Measurements from ENCODE around the gene THRA.

Gene THRA

GRCh38 chr17:40041196-40041595 is 21.6 kb upstream of the THRA start:
- Mint-ChIP-seq H3K4me3 (no peak overlapping the region), H3K4me1 (ENCODE audit: low read depth) (no peaks in the 10 kb centered on the region), H3K27me3 (no peaks in the 10 kb centered on the region), H3K36me3 (no peaks in the 10 kb centered on the region), H3K27ac (peak overlapping the region; percentile 8), H3K9me3 (ENCODE audit: low read depth) (no peaks in the 10 kb centered on the region)

DNA sequence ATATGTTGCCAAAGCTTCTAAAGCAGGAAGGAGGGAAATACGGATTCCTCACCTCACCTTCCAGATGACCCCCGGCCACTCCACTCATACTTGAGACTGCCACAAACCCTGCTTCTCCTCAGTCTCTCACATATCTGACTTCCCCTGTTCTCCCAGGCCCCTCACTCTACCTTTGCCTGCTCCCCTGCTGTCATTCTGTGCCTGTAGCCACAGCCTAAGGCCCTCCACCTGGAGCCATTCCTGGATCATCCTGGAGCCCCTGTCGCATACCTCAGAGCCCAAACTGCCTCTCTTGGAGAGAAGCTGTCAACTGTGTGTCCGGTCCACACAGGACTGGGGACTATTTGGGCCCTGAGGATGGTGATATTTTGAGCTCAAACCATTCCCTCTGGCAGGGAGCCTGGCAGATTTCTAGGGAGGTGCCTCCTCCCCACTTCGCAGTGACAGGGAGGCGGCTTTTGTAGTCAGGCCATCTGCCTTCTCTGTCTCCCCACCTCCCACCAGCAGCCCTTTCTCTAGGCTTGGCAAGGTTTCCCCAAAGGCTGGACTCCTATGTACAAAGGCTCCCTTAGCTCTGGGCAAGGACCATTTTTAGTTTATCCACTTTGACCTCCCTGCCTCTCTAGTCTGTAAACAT is 6.3 kb upstream of the THRA start:
- peaks cover 15% of the 10 kb centered on the region for H3K4me1 Mint-ChIP-seq (ENCODE audit: low read depth)
- no peak overlapping the region for H3K4me3 Mint-ChIP-seq
- H3K27me3 Mint-ChIP-seq: no peaks in the 10 kb centered on the region
- no peak overlapping the region for H3K27ac Mint-ChIP-seq
- H3K9me3 Mint-ChIP-seq (ENCODE audit: low read depth): no peaks in the 10 kb centered on the region
- H3K36me3 Mint-ChIP-seq: peaks cover 2% of the 10 kb centered on the region

GRCh38 chr17:40058186-40058784 is 4.5 kb upstream of the THRA start:
- Mint-ChIP-seq H3K4me3 (no peak overlapping the region), H3K9me3 (ENCODE audit: low read depth) (no peaks in the 10 kb centered on the region), H3K4me1 (ENCODE audit: low read depth) (peaks cover 18% of the 10 kb centered on the region), H3K27ac (no peak overlapping the region), H3K27me3 (no peaks in the 10 kb centered on the region), H3K36me3 (peaks cover 2% of the 10 kb centered on the region)

DNA sequence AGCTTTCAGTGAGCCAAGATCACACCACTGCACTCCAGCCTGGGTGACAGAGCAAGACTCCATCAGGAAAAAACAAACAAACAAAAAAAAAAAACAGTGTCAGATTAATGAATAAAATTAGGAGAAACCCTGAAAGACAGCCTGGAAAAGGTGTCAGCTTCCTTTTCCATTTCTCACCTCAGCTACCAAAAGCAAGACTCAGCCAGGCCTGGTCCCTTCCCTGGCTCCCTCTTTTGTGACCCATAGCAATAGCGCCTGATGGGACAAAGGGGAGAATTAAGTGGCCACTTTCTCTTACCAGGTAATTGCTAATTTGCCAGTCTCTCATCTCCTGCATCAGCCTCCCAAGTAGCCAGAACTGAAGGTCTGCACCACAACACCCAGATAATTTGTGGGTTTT is 3.9 kb upstream of the THRA start:
- Mint-ChIP-seq H3K4me3 (no peak overlapping the region), H3K27ac (no peak overlapping the region), H3K36me3 (peaks cover 2% of the 10 kb centered on the region), H3K4me1 (ENCODE audit: low read depth) (peaks cover 21% of the 10 kb centered on the region), H3K9me3 (ENCODE audit: low read depth) (no peaks in the 10 kb centered on the region), H3K27me3 (no peaks in the 10 kb centered on the region)

DNA sequence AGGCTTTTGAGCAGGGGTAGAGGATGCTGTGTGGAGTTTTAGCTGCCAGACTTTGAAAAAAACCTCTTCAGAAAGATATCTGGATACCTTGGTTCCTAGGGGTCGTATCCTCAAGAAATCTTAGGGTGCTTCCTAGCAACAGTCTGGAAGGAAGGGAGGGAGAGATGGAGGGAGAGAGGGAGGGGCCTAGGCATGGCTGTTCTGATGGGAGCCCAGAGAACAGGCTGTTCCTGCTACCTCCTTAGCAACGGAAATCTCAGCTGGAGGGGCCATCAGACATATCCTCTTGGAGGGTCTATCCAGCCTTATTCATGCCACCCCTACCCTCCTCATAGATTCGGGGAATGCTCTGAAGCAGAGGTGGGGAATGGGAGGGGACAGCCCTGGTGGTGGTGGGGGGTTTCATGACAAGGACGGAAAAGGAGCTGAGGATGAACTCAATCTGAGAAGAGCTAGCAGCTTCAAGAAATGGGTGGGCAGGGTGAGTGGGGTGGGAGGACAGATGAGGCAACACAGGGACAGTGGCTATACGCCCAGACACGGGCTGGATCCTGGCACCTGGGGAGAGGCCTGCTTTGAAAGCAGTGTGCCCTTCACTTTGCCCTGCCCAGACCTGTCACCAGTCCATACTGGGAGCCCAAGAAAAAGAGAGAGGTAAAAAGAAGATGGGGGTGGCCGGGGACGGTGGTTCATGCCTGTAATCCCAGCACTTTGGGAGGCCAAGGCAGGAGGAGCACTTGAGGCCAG is 2.9 kb upstream of the THRA start:
- H3K4me3 Mint-ChIP-seq: no peak overlapping the region
- no peaks in the 10 kb centered on the region for H3K36me3 Mint-ChIP-seq
- peaks cover 23% of the 10 kb centered on the region for H3K4me1 Mint-ChIP-seq (ENCODE audit: low read depth)
- no peaks in the 10 kb centered on the region for H3K27me3 Mint-ChIP-seq
- H3K27ac Mint-ChIP-seq: no peak overlapping the region
- H3K9me3 Mint-ChIP-seq (ENCODE audit: low read depth): no peaks in the 10 kb centered on the region

- H3K36me3 Mint-ChIP-seq: no peaks in the 10 kb centered on the region
- H3K27me3 Mint-ChIP-seq: no peaks in the 10 kb centered on the region
- H3K4me1 Mint-ChIP-seq (ENCODE audit: low read depth): peaks cover 29% of the 10 kb centered on the region
- H3K27ac Mint-ChIP-seq: no peak overlapping the region
- no peaks in the 10 kb centered on the region for H3K9me3 Mint-ChIP-seq (ENCODE audit: low read depth)
- peak overlapping the region; percentile 32 for H3K4me3 Mint-ChIP-seq
Observed at GRCh38 chr17:40060887-40061608, 1.7 kb upstream of the THRA start.

DNA sequence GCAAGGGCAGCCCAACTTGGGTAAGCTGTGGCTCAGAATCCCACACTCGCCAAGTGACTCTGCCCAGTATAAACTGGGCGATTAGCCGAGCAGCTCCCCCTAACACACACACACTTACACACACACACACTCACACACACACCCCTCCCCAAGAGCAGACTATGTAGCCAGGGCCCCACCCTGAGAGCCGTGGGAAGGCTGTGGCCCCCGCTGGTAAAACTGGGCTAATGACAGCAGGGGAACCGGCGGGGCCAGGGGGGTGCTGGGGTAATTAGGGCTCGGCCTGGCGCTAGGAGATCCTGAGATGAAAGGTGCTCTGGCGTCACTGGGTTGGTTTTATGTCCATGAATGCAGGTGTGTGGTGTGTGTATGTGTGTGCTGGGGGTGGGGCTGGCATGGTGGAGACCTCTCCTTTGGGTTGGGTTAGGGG is 1.1 kb upstream of the THRA start:
- Mint-ChIP-seq H3K27ac (peak overlapping the region; percentile 83), H3K36me3 (no peaks in the 10 kb centered on the region), H3K4me3 (peak overlapping the region; percentile 88), H3K4me1 (ENCODE audit: low read depth) (peaks cover 32% of the 10 kb centered on the region), H3K27me3 (no peaks in the 10 kb centered on the region), H3K9me3 (ENCODE audit: low read depth) (no peaks in the 10 kb centered on the region)

GRCh38 chr17:40063187-40063771 is 514 bp downstream of the THRA start:
- Mint-ChIP-seq H3K36me3 (no peaks in the 10 kb centered on the region), H3K27me3 (no peaks in the 10 kb centered on the region), H3K27ac (peak overlapping the region; percentile 87), H3K4me3 (peak overlapping the region; percentile 87), H3K4me1 (ENCODE audit: low read depth) (peaks cover 49% of the 10 kb centered on the region), H3K9me3 (ENCODE audit: low read depth) (no peaks in the 10 kb centered on the region)

- H3K9me3 Mint-ChIP-seq (ENCODE audit: low read depth): no peaks in the 10 kb centered on the region
- H3K4me1 Mint-ChIP-seq (ENCODE audit: low read depth): peaks cover 56% of the 10 kb centered on the region
- peak overlapping the region; percentile 87 for H3K4me3 Mint-ChIP-seq
- no peaks in the 10 kb centered on the region for H3K36me3 Mint-ChIP-seq
- H3K27me3 Mint-ChIP-seq: no peaks in the 10 kb centered on the region
- H3K27ac Mint-ChIP-seq: peak overlapping the region; percentile 58
Observed at GRCh38 chr17:40063901-40064531, 1.3 kb downstream of the THRA start.

DNA sequence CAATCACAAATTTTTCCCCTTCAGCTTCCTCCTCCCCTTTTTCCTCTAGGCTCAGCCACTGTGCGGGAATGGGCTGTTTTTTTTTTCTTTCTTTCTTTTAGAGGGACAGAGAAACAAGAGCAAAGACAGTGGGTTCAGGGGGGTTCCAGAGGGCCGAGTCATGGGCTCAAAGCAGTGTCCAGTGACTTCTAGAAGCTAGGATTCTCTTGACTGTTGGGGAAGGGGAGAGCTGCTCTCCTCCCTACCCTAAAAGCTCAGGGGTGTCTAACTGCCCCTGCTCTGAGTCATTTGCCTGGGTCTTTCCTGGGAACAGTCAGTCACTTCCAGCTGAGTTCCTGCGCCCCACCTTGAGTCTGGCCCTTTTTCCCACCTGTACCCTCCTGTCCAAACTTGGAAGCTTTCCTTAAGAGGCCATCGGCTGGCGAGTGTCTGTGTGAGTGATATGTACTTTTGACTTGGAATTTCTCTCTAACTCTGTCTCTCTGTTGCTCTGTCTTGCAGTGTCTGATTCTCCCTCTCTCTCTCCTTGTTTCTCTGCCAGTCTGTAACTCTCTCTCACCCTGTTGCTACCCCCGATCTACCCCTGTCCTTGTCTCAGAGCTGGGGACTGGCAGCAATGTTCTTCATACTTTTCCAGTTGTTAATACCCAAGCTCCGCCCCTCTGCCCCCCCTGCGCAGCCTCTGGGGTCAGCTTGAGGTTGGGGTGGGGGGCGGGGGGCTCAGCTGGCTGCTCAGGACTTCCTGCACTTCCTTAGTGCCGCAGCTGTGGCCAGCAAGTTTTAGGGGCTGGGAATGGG is 2.4 kb downstream of the THRA start:
- Mint-ChIP-seq H3K27me3 (no peaks in the 10 kb centered on the region), H3K4me3 (peak overlapping the region; percentile 87), H3K4me1 (ENCODE audit: low read depth) (peaks cover 68% of the 10 kb centered on the region), H3K27ac (peak overlapping the region; percentile 58), H3K9me3 (ENCODE audit: low read depth) (no peaks in the 10 kb centered on the region), H3K36me3 (no peaks in the 10 kb centered on the region)

DNA sequence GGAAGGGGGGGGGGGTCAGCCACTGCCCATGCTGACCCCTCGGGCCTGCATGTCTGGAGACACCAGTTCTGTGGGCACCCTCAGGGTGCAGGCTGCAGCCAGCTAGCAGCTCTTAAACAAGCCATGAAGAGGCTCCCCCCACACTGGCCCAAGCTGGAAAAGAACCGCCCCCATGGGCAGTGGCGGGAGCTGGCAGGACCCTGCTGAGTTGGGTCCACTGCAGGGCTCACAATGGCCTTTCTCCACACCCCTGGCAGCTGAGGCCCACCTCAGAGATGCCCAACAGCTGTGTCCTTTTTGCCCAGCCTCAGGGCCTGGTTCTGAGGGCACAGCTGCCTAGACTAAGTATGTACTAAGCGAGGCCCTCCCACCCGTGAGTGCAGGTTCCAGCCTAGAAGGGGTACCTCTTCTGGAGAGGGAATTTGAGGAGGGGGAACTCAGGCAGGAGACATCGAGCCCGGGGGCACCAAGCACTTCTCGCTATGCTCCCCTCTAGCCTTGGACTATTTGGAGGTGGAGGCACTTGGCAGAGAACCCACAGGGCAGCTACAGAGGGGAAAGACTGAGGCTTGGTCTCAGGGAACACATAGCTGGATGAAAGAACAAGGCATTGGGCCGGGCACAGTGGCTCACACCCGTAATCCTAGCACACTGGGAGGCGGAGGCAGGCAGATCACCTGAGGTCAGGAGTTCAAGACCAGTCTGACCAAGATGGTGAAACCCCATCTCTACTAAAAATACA is 3.2 kb downstream of the THRA start:
- Mint-ChIP-seq H3K4me1 (ENCODE audit: low read depth) (peaks cover 73% of the 10 kb centered on the region), H3K4me3 (no peak overlapping the region), H3K9me3 (ENCODE audit: low read depth) (no peaks in the 10 kb centered on the region), H3K36me3 (no peaks in the 10 kb centered on the region), H3K27ac (peak overlapping the region; percentile 68), H3K27me3 (no peaks in the 10 kb centered on the region)

DNA sequence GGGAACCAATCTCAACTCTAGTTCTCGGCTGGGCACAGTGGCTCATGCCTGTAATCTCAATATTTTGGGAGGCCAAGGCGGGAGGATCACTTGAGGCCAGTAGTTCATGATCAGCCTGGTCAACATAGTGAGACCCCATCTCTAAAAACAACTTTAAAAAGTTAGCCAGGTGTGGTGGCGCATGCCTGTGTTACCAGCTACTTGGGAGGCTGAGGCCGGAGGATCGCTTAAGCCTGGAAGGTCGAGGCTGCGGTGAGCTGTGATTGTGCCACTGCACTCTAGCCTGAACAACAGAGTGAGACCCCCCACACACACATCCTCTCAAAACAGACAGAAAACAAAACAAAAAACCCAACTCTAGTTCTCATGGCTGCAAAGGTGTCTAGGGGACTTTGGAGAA is 4.9 kb downstream of the THRA start:
- Mint-ChIP-seq H3K4me1 (ENCODE audit: low read depth) (peaks cover 74% of the 10 kb centered on the region), H3K4me3 (peak overlapping the region; percentile 87), H3K27ac (peak overlapping the region; percentile 93), H3K27me3 (no peaks in the 10 kb centered on the region), H3K9me3 (ENCODE audit: low read depth) (no peaks in the 10 kb centered on the region), H3K36me3 (no peaks in the 10 kb centered on the region)

DNA sequence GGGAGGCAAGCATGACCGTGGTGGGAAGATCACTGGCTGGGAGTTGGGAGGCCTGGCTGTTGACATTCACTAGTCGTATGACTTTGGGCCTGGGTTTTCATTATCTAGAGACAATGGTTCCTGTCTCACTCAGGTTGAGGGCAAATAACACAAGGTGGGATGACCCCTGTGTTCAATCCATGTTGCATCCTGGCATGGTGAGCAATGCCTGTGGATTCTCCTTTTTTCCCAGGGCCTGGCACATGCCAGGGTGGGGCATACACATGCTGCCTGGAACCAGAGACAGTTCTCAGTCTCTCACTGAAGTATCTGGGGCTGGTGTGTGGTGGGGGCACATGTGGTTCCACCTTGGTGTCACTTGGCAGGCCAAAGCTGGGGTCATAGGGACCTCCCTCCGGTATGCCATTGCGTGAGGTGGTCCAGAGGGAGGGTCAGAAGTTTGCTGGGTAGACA is 5.4 kb downstream of the THRA start:
- Mint-ChIP-seq H3K9me3 (ENCODE audit: low read depth) (no peaks in the 10 kb centered on the region), H3K4me3 (peak overlapping the region; percentile 87), H3K27me3 (no peaks in the 10 kb centered on the region), H3K4me1 (ENCODE audit: low read depth) (peaks cover 77% of the 10 kb centered on the region), H3K27ac (peak overlapping the region; percentile 93), H3K36me3 (no peaks in the 10 kb centered on the region)
